ENCODE measurements around the gene SLC5A12.

SLC5A12 gene

DNA sequence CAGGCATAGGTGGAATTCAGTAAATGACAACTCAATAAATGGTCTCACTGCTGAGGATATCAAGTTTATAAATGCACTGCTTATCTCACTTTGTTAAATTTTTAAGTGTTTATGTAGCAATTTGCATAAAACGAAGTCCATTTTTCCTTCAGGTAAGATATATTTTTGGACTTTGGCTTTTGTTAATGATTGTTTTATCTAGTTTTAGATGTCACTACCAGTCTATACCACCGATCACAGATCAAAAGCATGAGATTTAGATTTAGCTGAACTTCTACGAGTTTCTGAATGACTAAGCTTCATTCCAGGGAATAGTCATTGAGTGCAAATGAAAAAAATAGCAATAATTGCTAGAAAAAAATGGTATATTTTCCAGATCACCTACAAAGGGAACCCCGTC, 12.8 kb upstream of the SLC5A12 start:
- TF ChIP-seq EZH2phosphoT487 (IDR thresholded peaks at IDR 0.05; ENCODE audit: low read depth), result no peak
- TF ChIP-seq, protein P1, sequence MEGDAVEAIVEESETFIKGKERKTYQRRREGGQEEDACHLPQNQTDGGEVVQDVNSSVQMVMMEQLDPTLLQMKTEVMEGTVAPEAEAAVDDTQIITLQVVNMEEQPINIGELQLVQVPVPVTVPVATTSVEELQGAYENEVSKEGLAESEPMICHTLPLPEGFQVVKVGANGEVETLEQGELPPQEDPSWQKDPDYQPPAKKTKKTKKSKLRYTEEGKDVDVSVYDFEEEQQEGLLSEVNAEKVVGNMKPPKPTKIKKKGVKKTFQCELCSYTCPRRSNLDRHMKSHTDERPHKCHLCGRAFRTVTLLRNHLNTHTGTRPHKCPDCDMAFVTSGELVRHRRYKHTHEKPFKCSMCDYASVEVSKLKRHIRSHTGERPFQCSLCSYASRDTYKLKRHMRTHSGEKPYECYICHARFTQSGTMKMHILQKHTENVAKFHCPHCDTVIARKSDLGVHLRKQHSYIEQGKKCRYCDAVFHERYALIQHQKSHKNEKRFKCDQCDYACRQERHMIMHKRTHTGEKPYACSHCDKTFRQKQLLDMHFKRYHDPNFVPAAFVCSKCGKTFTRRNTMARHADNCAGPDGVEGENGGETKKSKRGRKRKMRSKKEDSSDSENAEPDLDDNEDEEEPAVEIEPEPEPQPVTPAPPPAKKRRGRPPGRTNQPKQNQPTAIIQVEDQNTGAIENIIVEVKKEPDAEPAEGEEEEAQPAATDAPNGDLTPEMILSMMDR (IDR thresholded peaks at IDR 0.05; ENCODE audit: low read depth, low read length), result no peak
- Histone ChIP-seq H3K4me1 (ENCODE audit: low read length) (peaks cover 5% of the 10 kb centered on the region; the same call in 1 of the 2 replicates), H3K79me2 (ENCODE audit: low read length) (no peaks in the 10 kb centered on the region), H3K9me3 (ENCODE audit: insufficient read depth, low read length) (no peaks in the 10 kb centered on the region; the same call in 1 of the 2 replicates), H3K4me2 (ENCODE audit: low read length) (no peak overlapping the region), H3K9ac (ENCODE audit: low read length) (no peak overlapping the region), H2AFZ (ENCODE audit: low read depth, low read length) (no peak overlapping the region), H3K27me3 (ENCODE audit: low read depth, low read length) (no peaks in the 10 kb centered on the region), H4K20me1 (ENCODE audit: insufficient read depth, low read length) (no peaks in the 10 kb centered on the region), H3K27ac (ENCODE audit: low read length) (no peak overlapping the region), H3K36me3 (replicated peaks; ENCODE audit: low read depth, low read length) (no peaks in the 10 kb centered on the region), H3K4me3 (ENCODE audit: low read length) (no peak overlapping the region)

DNA sequence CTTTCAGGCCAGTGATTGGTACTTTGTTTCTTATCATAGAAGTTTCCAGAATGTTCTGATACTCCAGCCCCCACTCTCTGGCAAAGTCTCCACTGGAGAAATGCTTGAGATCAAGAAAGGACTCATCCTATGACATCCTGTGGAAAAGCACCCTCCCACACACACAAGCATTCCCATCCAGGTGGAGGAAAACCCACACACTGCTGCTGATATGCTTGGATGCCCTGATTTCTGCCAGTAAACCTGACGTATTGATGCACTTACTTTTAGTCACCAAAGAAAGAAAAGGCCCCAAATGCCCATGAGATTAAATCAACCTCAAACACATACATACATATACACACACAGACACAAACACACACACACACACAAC, 9.2 kb upstream of the SLC5A12 start:
- Histone ChIP-seq H3K4me2 (ENCODE audit: low read length) (no peak overlapping the region), H3K9ac (ENCODE audit: low read length) (no peak overlapping the region), H3K27ac (ENCODE audit: low read length) (no peak overlapping the region), H2AFZ (ENCODE audit: low read depth, low read length) (no peak overlapping the region), H3K4me1 (ENCODE audit: low read length) (peaks cover 5% of the 10 kb centered on the region; the same call in 1 of the 2 replicates), H3K4me3 (ENCODE audit: low read length) (no peak overlapping the region), H3K36me3 (replicated peaks; ENCODE audit: low read depth, low read length) (no peaks in the 10 kb centered on the region), H3K27me3 (ENCODE audit: low read depth, low read length) (no peaks in the 10 kb centered on the region), H3K9me3 (ENCODE audit: insufficient read depth, low read length) (no peaks in the 10 kb centered on the region; the same call in none of the 2 replicates), H4K20me1 (ENCODE audit: insufficient read depth, low read length) (no peaks in the 10 kb centered on the region), H3K79me2 (ENCODE audit: low read length) (no peaks in the 10 kb centered on the region)
- TF ChIP-seq, protein P1 (IDR thresholded peaks at IDR 0.05; ENCODE audit: low read depth, low read length), result no peak
- no peak for TF ChIP-seq EZH2phosphoT487 (IDR thresholded peaks at IDR 0.05; ENCODE audit: low read depth)

DNA sequence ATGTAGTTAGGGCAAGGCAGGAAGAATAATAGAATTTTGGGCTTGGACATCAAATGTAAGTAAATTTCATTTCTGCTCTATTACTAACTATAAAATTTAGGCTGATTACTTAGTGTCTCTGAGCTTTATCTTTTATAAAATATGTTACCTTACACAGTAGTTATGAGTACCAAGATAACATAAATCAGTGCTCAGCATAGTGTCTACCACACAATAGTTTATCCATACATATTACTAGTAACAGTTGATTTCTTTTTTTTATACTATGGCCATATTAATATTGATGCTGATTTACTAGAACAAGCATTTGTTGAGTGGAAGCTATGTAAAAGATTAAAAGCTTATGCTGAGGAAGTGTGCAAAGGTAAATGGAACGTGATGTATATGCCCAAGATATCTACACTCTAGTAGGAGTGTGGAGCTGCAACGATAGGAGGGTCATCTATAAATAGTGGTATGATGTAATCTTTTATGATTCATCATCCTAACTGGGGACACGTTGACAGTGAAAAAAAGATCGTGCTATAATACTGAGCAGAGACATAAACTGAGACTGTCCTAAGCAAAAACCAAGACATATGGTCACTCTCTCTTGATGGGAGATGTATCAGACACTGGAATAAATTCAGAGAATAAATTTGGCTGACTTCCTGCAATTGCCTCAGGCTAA, 8.7 kb upstream of the SLC5A12 start:
- H3K9me3 ChIP-seq (ENCODE audit: insufficient read depth, low read length), result no peaks in the 10 kb centered on the region; the same call in none of the 2 replicates
- H3K79me2 ChIP-seq (ENCODE audit: low read length), result no peaks in the 10 kb centered on the region
- H2AFZ ChIP-seq (ENCODE audit: low read depth, low read length), result no peak overlapping the region
- no peak overlapping the region for H3K27ac ChIP-seq (ENCODE audit: low read length)
- H3K9ac ChIP-seq (ENCODE audit: low read length), result no peak overlapping the region
- H4K20me1 ChIP-seq (ENCODE audit: insufficient read depth, low read length), result no peaks in the 10 kb centered on the region
- H3K4me1 ChIP-seq (ENCODE audit: low read length), result peaks cover 5% of the 10 kb centered on the region; the same call in 1 of the 2 replicates
- TF ChIP-seq, protein P1 (IDR thresholded peaks at IDR 0.05; ENCODE audit: low read depth, low read length), result no peak
- no peak for TF ChIP-seq EZH2phosphoT487 (IDR thresholded peaks at IDR 0.05; ENCODE audit: low read depth)
- no peak overlapping the region for H3K4me2 ChIP-seq (ENCODE audit: low read length)
- H3K4me3 ChIP-seq (ENCODE audit: low read length), result no peak overlapping the region
- no peaks in the 10 kb centered on the region for H3K27me3 ChIP-seq (ENCODE audit: low read depth, low read length)
- H3K36me3 ChIP-seq (replicated peaks; ENCODE audit: low read depth, low read length), result no peaks in the 10 kb centered on the region

DNA sequence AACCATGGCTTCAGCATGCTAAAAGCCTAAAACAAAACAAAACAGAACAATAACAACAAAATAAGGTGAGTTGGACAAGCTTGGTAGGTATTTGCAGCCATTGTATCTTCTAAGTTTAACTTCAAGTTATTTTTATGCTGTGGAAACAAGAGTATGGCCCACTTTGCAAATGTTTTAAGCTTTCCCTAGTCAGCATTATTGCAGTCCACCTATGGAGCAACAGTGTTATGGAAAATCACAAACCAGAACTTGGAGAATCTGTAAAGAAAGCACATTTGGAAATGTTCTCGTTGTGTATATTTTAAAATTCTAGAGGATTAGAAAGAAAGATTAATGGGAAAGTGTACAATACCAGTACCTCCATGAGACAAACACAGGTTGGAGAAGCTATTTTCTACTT, 7.4 kb upstream of the SLC5A12 start:
- no peak overlapping the region for H3K27ac ChIP-seq (ENCODE audit: low read length)
- no peak overlapping the region for H3K9ac ChIP-seq (ENCODE audit: low read length)
- no peaks in the 10 kb centered on the region for H4K20me1 ChIP-seq (ENCODE audit: insufficient read depth, low read length)
- H3K27me3 ChIP-seq (ENCODE audit: low read depth, low read length), result no peaks in the 10 kb centered on the region
- no peaks in the 10 kb centered on the region for H3K4me1 ChIP-seq (ENCODE audit: low read length)
- H3K4me3 ChIP-seq (ENCODE audit: low read length), result no peak overlapping the region
- no peak overlapping the region for H3K4me2 ChIP-seq (ENCODE audit: low read length)
- H2AFZ ChIP-seq (ENCODE audit: low read depth, low read length), result no peak overlapping the region
- H3K9me3 ChIP-seq (ENCODE audit: insufficient read depth, low read length), result no peaks in the 10 kb centered on the region; the same call in none of the 2 replicates
- H3K36me3 ChIP-seq (replicated peaks; ENCODE audit: low read depth, low read length), result no peaks in the 10 kb centered on the region
- H3K79me2 ChIP-seq (ENCODE audit: low read length), result no peaks in the 10 kb centered on the region
- TF ChIP-seq, protein P1 (IDR thresholded peaks at IDR 0.05; ENCODE audit: low read depth, low read length), result no peak
- no peak for TF ChIP-seq EZH2phosphoT487 (IDR thresholded peaks at IDR 0.05; ENCODE audit: low read depth)

Data from OCI-LY3 (cell line).